Measurements from ENCODE around the gene CGB5.
"Not testable (repeated sequence)": the region's sequence is repeated elsewhere in the genome, so short reads cannot be mapped to it uniquely, and the experiment has no call there.

CGB5 gene

GRCh38 chr19:49043548-49043947, at the start of gene CGB5:
CGB5 (plus strand) TSS chr19:49043848; CDS start chr19:49044210, 362 bp downstream.
- H3K27ac ChIP-seq: not testable (repeated sequence)

- no peak for TF ChIP-seq CTCF (conservative IDR thresholded peaks at IDR 0.05)
- peak overlapping the region; percentile 91 for H3K27ac ChIP-seq
Observed at GRCh38 chr19:48994035-48994386, 49.6 kb upstream of the CGB5 start.

- TF ChIP-seq CTCF (conservative IDR thresholded peaks at IDR 0.05): peak; percentile 74
- no peak overlapping the region for H3K27ac ChIP-seq
Observed at GRCh38 chr19:48997972-48998371, 45.7 kb upstream of the CGB5 start.

GRCh38 chr19:48999481-49000325, 43.9 kb upstream of the CGB5 start:
- no peak overlapping the region for H3K27ac ChIP-seq
- peak; percentile 70 for TF ChIP-seq CTCF (conservative IDR thresholded peaks at IDR 0.05)

GRCh38 chr19:49004133-49004532, 39.5 kb upstream of the CGB5 start:
- no peak for TF ChIP-seq CTCF (conservative IDR thresholded peaks at IDR 0.05)
- no peak overlapping the region for H3K27ac ChIP-seq

- TF ChIP-seq CTCF (conservative IDR thresholded peaks at IDR 0.05): no peak
- no peak overlapping the region for H3K27ac ChIP-seq
Observed at GRCh38 chr19:49004964-49005614, 38.6 kb upstream of the CGB5 start.

- TF ChIP-seq CTCF (conservative IDR thresholded peaks at IDR 0.05): no peak
- no peak overlapping the region for H3K27ac ChIP-seq
Observed at GRCh38 chr19:49006905-49007304, 36.7 kb upstream of the CGB5 start.

GRCh38 chr19:49009828-49010227, 33.8 kb upstream of the CGB5 start:
- no peak for TF ChIP-seq CTCF (conservative IDR thresholded peaks at IDR 0.05)
- no peak overlapping the region for H3K27ac ChIP-seq

Data from VCaP (cell line).